Tibial nerve (tissue), 3 donors: Measurements from ENCODE around the gene PGGHG.

ENCODE experiments used
- CTCF ChIP-seq, 5 experiments: fragments of 200-600 bp in 3 of 5; fragments of 450-650 bp in 2 of 5; sonication (generic) in 3 of 5; IDR thresholded peaks; one replicate each; pipeline ENCODE4 v1.5.1; 2016 to 2019; ENCODE audit warnings: antibody characterized with exemption in 5 of 5, mild to moderate bottlenecking in 3 of 5, moderate library complexity in 2 of 5
- POLR2A ChIP-seq, 2 donors: fragments of 450-650 bp; IDR thresholded peaks; one replicate each; pipeline ENCODE4 v1.6.1; 2017; ENCODE audit warnings: antibody characterized with exemption in 2 of 2, mild to moderate bottlenecking in 2 of 2, moderate library complexity in 2 of 2

- no peak for TF ChIP-seq CTCF (IDR thresholded peaks at IDR 0.05)
- TF ChIP-seq POLR2A (IDR thresholded peaks at IDR 0.05): no peak
Measured at GRCh38 chr11:285021-285893, 3.7 kb upstream of the PGGHG start.
